ENCODE data around the gene DENND4A. TPM values are rescaled to one million over a fixed set of nuclear protein-coding genes. Genes with fewer than 3 reads are reported as not detected.

Gene DENND4A
- total and polyA plus RNA-seq, 10 of the 15 experiments (the other 5 are each of a cell fraction or from before 2014, with no cell fraction given): 14.2 to 81.8 (median 34.1) TPM

DNA sequence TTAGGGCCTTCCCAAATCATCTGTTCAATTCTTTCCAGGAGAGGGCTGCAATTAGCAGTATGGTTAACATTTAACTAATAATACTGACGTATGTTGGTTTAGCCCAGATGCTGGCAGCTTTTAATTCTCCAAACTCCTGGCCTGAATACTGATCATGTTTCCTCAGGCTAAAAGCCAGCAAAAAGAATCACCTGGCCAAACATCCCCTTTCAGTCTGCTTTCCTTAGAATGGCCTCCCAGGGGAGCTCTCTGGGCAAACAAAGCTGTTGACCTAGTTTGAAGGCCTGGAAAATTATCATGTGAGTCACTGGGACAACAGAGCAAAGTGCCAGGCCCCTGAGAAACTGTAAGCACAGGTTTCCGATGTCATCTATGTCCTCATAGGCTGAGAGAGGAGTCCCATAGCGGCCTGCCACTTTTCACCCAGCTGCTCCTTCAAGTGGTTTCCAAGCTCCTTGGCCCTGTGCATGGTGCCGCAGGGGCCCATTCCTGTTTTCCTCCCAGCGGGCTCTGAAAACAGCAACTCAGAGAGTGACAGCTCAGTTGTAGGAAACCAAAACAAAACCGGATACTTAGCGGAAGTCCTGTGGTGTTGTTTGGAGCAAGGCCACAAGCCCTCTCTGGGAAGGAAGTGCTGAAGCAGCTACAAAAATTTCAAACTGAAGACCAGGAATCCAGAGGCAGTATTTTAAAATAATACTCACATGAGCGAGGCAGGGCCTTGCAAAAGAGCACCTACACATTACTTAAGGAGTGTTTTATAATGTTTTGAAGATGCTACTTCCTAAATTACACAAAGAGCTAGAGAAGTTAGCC lies 40.7 kb upstream of the DENND4A start (continued):
- TF ChIP-seq RAD21 (IDR thresholded peaks at IDR 0.05; ENCODE audit: insufficient read depth, low read depth, low read length) (no peak), GABPA (IDR thresholded peaks at IDR 0.05; ENCODE audit: low read depth) (0 out of 2 replicates have a peak, but pooled peaks have one; percentile 21), CEBPB (IDR thresholded peaks at IDR 0.05; ENCODE audit: borderline replicate concordance in 1 of 2, low read depth in 2 of 2, low read length in 2 of 2) (no peak), ZNF622 (IDR thresholded peaks at IDR 0.05) (no peak), SUPT20H (IDR thresholded peaks at IDR 0.05; ENCODE audit: borderline replicate concordance, control insufficient read depth, low read depth, low read length) (no peak), RELA (IDR thresholded peaks at IDR 0.05; ENCODE audit: borderline replicate concordance, partially characterized antibody) (no peak), NR2C1 (IDR thresholded peaks at IDR 0.05) (no peak), HDAC6 (IDR thresholded peaks at IDR 0.05; ENCODE audit: unreplicated experiment) (no peak), POLR2AphosphoS2 (IDR thresholded peaks at IDR 0.05; ENCODE audit: low read depth, low read length) (no peak)
- TF ChIP-seq, protein P1, sequence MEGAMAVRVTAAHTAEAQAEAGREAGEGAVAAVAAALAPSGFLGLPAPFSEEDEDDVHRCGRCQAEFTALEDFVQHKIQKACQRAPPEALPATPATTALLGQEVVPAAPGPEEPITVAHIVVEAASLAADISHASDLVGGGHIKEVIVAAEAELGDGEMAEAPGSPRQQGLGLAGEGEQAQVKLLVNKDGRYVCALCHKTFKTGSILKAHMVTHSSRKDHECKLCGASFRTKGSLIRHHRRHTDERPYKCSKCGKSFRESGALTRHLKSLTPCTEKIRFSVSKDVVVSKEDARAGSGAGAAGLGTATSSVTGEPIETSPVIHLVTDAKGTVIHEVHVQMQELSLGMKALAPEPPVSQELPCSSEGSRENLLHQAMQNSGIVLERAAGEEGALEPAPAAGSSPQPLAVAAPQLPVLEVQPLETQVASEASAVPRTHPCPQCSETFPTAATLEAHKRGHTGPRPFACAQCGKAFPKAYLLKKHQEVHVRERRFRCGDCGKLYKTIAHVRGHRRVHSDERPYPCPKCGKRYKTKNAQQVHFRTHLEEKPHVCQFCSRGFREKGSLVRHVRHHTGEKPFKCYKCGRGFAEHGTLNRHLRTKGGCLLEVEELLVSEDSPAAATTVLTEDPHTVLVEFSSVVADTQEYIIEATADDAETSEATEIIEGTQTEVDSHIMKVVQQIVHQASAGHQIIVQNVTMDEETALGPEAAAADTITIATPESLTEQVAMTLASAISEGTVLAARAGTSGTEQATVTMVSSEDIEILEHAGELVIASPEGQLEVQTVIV (IDR thresholded peaks at IDR 0.05; ENCODE audit: borderline replicate concordance, partially characterized antibody): no peak
- TF ChIP-seq, protein P2, sequence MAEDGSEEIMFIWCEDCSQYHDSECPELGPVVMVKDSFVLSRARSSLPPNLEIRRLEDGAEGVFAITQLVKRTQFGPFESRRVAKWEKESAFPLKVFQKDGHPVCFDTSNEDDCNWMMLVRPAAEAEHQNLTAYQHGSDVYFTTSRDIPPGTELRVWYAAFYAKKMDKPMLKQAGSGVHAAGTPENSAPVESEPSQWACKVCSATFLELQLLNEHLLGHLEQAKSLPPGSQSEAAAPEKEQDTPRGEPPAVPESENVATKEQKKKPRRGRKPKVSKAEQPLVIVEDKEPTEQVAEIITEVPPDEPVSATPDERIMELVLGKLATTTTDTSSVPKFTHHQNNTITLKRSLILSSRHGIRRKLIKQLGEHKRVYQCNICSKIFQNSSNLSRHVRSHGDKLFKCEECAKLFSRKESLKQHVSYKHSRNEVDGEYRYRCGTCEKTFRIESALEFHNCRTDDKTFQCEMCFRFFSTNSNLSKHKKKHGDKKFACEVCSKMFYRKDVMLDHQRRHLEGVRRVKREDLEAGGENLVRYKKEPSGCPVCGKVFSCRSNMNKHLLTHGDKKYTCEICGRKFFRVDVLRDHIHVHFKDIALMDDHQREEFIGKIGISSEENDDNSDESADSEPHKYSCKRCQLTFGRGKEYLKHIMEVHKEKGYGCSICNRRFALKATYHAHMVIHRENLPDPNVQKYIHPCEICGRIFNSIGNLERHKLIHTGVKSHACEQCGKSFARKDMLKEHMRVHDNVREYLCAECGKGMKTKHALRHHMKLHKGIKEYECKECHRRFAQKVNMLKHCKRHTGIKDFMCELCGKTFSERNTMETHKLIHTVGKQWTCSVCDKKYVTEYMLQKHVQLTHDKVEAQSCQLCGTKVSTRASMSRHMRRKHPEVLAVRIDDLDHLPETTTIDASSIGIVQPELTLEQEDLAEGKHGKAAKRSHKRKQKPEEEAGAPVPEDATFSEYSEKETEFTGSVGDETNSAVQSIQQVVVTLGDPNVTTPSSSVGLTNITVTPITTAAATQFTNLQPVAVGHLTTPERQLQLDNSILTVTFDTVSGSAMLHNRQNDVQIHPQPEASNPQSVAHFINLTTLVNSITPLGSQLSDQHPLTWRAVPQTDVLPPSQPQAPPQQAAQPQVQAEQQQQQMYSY (CRISPR knock-in tag; IDR thresholded peaks at IDR 0.05): no peak
- TF ChIP-seq, protein P3, sequence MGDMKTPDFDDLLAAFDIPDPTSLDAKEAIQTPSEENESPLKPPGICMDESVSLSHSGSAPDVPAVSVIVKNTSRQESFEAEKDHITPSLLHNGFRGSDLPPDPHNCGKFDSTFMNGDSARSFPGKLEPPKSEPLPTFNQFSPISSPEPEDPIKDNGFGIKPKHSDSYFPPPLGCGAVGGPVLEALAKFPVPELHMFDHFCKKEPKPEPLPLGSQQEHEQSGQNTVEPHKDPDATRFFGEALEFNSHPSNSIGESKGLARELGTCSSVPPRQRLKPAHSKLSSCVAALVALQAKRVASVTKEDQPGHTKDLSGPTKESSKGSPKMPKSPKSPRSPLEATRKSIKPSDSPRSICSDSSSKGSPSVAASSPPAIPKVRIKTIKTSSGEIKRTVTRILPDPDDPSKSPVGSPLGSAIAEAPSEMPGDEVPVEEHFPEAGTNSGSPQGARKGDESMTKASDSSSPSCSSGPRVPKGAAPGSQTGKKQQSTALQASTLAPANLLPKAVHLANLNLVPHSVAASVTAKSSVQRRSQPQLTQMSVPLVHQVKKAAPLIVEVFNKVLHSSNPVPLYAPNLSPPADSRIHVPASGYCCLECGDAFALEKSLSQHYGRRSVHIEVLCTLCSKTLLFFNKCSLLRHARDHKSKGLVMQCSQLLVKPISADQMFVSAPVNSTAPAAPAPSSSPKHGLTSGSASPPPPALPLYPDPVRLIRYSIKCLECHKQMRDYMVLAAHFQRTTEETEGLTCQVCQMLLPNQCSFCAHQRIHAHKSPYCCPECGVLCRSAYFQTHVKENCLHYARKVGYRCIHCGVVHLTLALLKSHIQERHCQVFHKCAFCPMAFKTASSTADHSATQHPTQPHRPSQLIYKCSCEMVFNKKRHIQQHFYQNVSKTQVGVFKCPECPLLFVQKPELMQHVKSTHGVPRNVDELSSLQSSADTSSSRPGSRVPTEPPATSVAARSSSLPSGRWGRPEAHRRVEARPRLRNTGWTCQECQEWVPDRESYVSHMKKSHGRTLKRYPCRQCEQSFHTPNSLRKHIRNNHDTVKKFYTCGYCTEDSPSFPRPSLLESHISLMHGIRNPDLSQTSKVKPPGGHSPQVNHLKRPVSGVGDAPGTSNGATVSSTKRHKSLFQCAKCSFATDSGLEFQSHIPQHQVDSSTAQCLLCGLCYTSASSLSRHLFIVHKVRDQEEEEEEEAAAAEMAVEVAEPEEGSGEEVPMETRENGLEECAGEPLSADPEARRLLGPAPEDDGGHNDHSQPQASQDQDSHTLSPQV (IDR thresholded peaks at IDR 0.05): no peak
- TF ChIP-seq, protein P4, sequence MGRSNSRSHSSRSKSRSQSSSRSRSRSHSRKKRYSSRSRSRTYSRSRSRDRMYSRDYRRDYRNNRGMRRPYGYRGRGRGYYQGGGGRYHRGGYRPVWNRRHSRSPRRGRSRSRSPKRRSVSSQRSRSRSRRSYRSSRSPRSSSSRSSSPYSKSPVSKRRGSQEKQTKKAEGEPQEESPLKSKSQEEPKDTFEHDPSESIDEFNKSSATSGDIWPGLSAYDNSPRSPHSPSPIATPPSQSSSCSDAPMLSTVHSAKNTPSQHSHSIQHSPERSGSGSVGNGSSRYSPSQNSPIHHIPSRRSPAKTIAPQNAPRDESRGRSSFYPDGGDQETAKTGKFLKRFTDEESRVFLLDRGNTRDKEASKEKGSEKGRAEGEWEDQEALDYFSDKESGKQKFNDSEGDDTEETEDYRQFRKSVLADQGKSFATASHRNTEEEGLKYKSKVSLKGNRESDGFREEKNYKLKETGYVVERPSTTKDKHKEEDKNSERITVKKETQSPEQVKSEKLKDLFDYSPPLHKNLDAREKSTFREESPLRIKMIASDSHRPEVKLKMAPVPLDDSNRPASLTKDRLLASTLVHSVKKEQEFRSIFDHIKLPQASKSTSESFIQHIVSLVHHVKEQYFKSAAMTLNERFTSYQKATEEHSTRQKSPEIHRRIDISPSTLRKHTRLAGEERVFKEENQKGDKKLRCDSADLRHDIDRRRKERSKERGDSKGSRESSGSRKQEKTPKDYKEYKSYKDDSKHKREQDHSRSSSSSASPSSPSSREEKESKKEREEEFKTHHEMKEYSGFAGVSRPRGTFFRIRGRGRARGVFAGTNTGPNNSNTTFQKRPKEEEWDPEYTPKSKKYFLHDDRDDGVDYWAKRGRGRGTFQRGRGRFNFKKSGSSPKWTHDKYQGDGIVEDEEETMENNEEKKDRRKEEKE (IDR thresholded peaks at IDR 0.05): no peak

Measured in GM12878 (cell line).